A549 (cell line): ENCODE data around the gene DEXI. TPM values are rescaled to one million over a fixed set of nuclear protein-coding genes. Genes with fewer than 3 reads are reported as not detected.

Source experiments
- ATAC-seq, 2 experiments: fragments of 200-7000 bp in 1 of 2; fragments of >200 bp in 1 of 2; cut with Nextera tagmentation in 1 of 2; cut with Tn5 transposase in 1 of 2; 3 replicates each; pipeline versions ENCODE4 v1.8.0 to v1.9.1; 2018 to 2020; ENCODE audit warnings: mild to moderate bottlenecking in 1 of 2, moderate library complexity in 1 of 2
- CTCF ChIA-PET: fragments of 300-600 bp; sonication (Branson Sonifier 250); formaldehyde crosslinking; extraction: SDS; loops from one replicate; lab custom pipeline; 2021; ENCODE audit warnings: antibody characterized with exemption, inconsistent platforms; lab: Yijun Ruan, JAX
- POLR2A ChIA-PET: fragments of 350-600 bp; formaldehyde crosslinking; extraction: SDS; loops from one replicate; lab custom pipeline; 2021; ENCODE audit warnings: antibody characterized with exemption, inconsistent platforms; lab: Yijun Ruan, JAX
- DNase-seq, 2 experiments: peaks; one replicate each; pipeline versions ENCODE4 v3.0.0 to v3.0.0-alpha.2; 2011 to 2016; ENCODE audit warnings: low read depth in 1 of 2, low spot score in 1 of 2
- FAIRE-seq: peaks from 2 replicates; lab custom pipeline; 2011; peaks lifted over from hg19 to GRCh38; lab: Jason Lieb, UNC
- H3K27ac ChIP-seq, 2 experiments: fragments of >200 bp; sonication (Bioruptor Twin); formaldehyde crosslinking; 3 replicates each; pipeline ENCODE4 v1.5.1; 2016 to 2017
- H3K4me1 ChIP-seq: fragments of >200 bp; sonication (Bioruptor Twin); formaldehyde crosslinking; 3 replicates; pipeline ENCODE4 v1.6.1; 2016
- H3K4me2 ChIP-seq: fragments of >200 bp; sonication (Bioruptor Twin); formaldehyde crosslinking; 3 replicates; pipeline ENCODE4 v1.6.1; 2016
- H3K4me3 ChIP-seq: fragments of >200 bp; sonication (Bioruptor Twin); formaldehyde crosslinking; 3 replicates; pipeline ENCODE4 v1.5.1; 2016
- H3K9me3 ChIP-seq: fragments of >200 bp; sonication (Bioruptor Twin); formaldehyde crosslinking; 3 replicates; pipeline ENCODE4 v1.6.1; 2016
- ATOH8 ChIP-seq: fragments of 250-450 bp; sonication (Bioruptor Pico); IDR thresholded peaks from 2 replicates; pipeline ENCODE4 v1.5.0; 2020; ENCODE audit warnings: low read depth, mild to moderate bottlenecking, moderate library complexity
- CBX2 ChIP-seq: fragments of 200-600 bp; sonication (generic); IDR thresholded peaks from 2 replicates; pipeline ENCODE4 v1.6.1; 2016; ENCODE audit warnings: low read depth, mild to moderate bottlenecking, borderline replicate concordance
- CBX8 ChIP-seq: fragments of 200-600 bp; sonication (generic); IDR thresholded peaks from 2 replicates; pipeline ENCODE4 v1.6.1; 2016
- CTCF ChIP-seq: fragments of >200 bp; sonication (Bioruptor Twin); formaldehyde crosslinking; IDR thresholded peaks from 3 replicates; pipeline ENCODE4 v1.5.1; 2016
- E2F6 ChIP-seq: IDR thresholded peaks from 2 replicates; pipeline ENCODE4 v1.6.1; 2012; ENCODE audit warnings: low read depth, borderline replicate concordance
- EHMT2 ChIP-seq: fragments of 200-600 bp; sonication (generic); IDR thresholded peaks from 2 replicates; pipeline ENCODE4 v1.6.1; 2016; ENCODE audit warnings: antibody characterized with exemption, low read depth, mild to moderate bottlenecking, moderate library complexity
- HDAC2 ChIP-seq: fragments of 200-600 bp; sonication (generic); IDR thresholded peaks from 2 replicates; pipeline ENCODE4 v1.6.1; 2016
- HMGXB4 ChIP-seq: fragments of 250-450 bp; sonication (Bioruptor Pico); IDR thresholded peaks from 2 replicates; pipeline ENCODE4 v1.5.0; 2021; ENCODE audit warnings: mild to moderate bottlenecking, moderate library complexity, borderline replicate concordance
- HOXB13 ChIP-seq: fragments of 250-450 bp; sonication (Bioruptor Pico); IDR thresholded peaks from 2 replicates; pipeline ENCODE4 v1.5.0; 2020; ENCODE audit warnings: low read depth, mild to moderate bottlenecking, moderate library complexity
- JUN ChIP-seq, 2 experiments: fragments of >200 bp; sonication (Bioruptor Twin); formaldehyde crosslinking; IDR thresholded peaks; 2 replicates in 1 of 2; 3 replicates in 1 of 2; pipeline ENCODE4 v1.6.1; 2016 to 2017
- KDM5A ChIP-seq: fragments of 200-600 bp; sonication (generic); IDR thresholded peaks from 2 replicates; pipeline ENCODE4 v1.6.1; 2016; ENCODE audit warnings: antibody characterized with exemption, mild to moderate bottlenecking
- MAFK ChIP-seq: fragments of 450-650 bp; IDR thresholded peaks from 2 replicates; pipeline ENCODE4 v1.6.1; 2014; ENCODE audit not compliant: partially characterized antibody
- NFE2L2 ChIP-seq: fragments of 150-350 bp; conservative IDR thresholded peaks from 2 replicates; pipeline ENCODE4 v1.6.1; 2014; ENCODE audit warnings: low read length
- NR3C1 ChIP-seq: fragments of >200 bp; sonication (Bioruptor Twin); formaldehyde crosslinking; IDR thresholded peaks from 3 replicates; pipeline ENCODE4 v1.6.1; 2017
- POLR2AphosphoS2 ChIP-seq: conservative IDR thresholded peaks from 2 replicates; pipeline ENCODE4 v1.6.1; 2012; ENCODE audit warnings: low read length, improper control_type of control experiment, inconsistent platforms
- RAD21 ChIP-seq, 2 experiments: fragments of >200 bp in 1 of 2; sonication (Bioruptor Twin) in 1 of 2; formaldehyde crosslinking in 1 of 2; IDR thresholded peaks in 1 of 2; conservative IDR thresholded peaks in 1 of 2; 2 replicates in 1 of 2; 3 replicates in 1 of 2; pipeline ENCODE4 v1.6.1; 2012 to 2018; ENCODE audit warnings: inconsistent platforms in 1 of 2
- RCOR1 ChIP-seq: fragments of 150-350 bp; IDR thresholded peaks from 2 replicates; pipeline ENCODE4 v1.6.1; 2014; ENCODE audit warnings: antibody characterized with exemption, low read length, low read depth
- RFX5 ChIP-seq: fragments of 450-650 bp; IDR thresholded peaks from 2 replicates; pipeline ENCODE4 v1.7.1; 2014; ENCODE audit warnings: antibody characterized with exemption, mild to moderate bottlenecking, moderate library complexity
- SMC3 ChIP-seq: fragments of >200 bp; sonication (Bioruptor Twin); formaldehyde crosslinking; IDR thresholded peaks from 3 replicates; pipeline ENCODE4 v1.6.1; 2018; ENCODE audit warnings: inconsistent platforms
- SREBF2 ChIP-seq: fragments of 450-650 bp; IDR thresholded peaks from 2 replicates; pipeline ENCODE4 v1.6.1; 2014; ENCODE audit warnings: mild to moderate bottlenecking, moderate library complexity
- TP53 ChIP-seq: fragments of 250-450 bp; sonication (Bioruptor Pico); IDR thresholded peaks from 2 replicates; pipeline ENCODE4 v1.5.0; 2021; ENCODE audit warnings: mild to moderate bottlenecking, moderate library complexity
- ZC3H11A ChIP-seq: fragments of 450-650 bp; IDR thresholded peaks from 2 replicates; pipeline ENCODE4 v1.6.1; 2014; ENCODE audit warnings: antibody characterized with exemption, mild to moderate bottlenecking
- ZFP36 ChIP-seq: fragments of 450-650 bp; IDR thresholded peaks from 2 replicates; pipeline ENCODE4 v1.6.1; 2014; ENCODE audit warnings: borderline replicate concordance; ENCODE audit not compliant: partially characterized antibody
- ZNF302 ChIP-seq: fragments of 250-450 bp; sonication (Bioruptor Pico); IDR thresholded peaks from 2 replicates; pipeline ENCODE4 v1.9.0; 2021; ENCODE audit warnings: inconsistent platforms, mild to moderate bottlenecking, moderate library complexity
- WGBS: methylation state at CpG from one replicate; pipeline ENCODE4 v1.1.6; 2017; ENCODE audit errors: missing lambda C conversion rate; 5-methylcytosine and 5-hydroxymethylcytosine counted together
- polyA plus RNA-seq, 4 experiments: library from polyadenylated mRNA; depleted of rRNA in 3 of 4; stranded (reverse); fragments of >200 nt; fragmentation: RNase III in 1 of 4; extraction: RNeasy Plus Mini Kit Qiagen cat#74134 plus additional on column Dnase treatment in 1 of 4; gene quantifications; 2 replicates in 3 of 4; 3 replicates in 1 of 4; pipeline ENCODE4 v1.2.3, GENCODE V29; 2011 to 2017

Gene DEXI
- polyA plus RNA-seq, 2 of the 4 experiments (the other 2 are of a cell fraction): 22.0 to 34.0 TPM

GRCh38 chr16:10982465-10983150 lies 40.3 kb upstream of the DEXI start:
- DNase-seq: no peak
- 85% methylated on average over 15 of the region's 15 CpGs for WGBS
- no peak overlapping the region for H3K4me3 ChIP-seq
- TF ChIP-seq HMGXB4 (CRISPR knock-in tag) (no peak), NFE2L2 (no peak), SREBF2 (no peak), CBX2 (no peak), POLR2AphosphoS2 (no peak), E2F6 (no peak), JUN (IDR thresholded peaks at IDR 0.05) (no peak)
- H3K4me1 ChIP-seq: no peaks in the 10 kb centered on the region
- no peak overlapping the region for H3K4me2 ChIP-seq
- FAIRE-seq: no peak
- no peak for ATAC-seq
- ChIA-PET POLR2A (interaction anchor here (1.5 kb wide), 1 partner anchor 274 kb away, joined by 8 read pairs; the partner anchor contains the start of gene SOCS1), CTCF (interaction anchor here (0.6 to 5.0 kb wide), 9 partner anchors 11 to 410 kb away, joined by 3 to 27 read pairs (median 4); partner anchors contain the start of gene SOCS1)
- H3K9me3 ChIP-seq: no peaks in the 10 kb centered on the region
- H3K27ac ChIP-seq: no peak overlapping the region

GRCh38 chr16:10981697-10982216 lies 39.5 kb upstream of the DEXI start:
- ChIA-PET CTCF (interaction anchor here (1.0 to 4.3 kb wide), 3 partner anchors 10 to 275 kb away, joined by 3 to 24 read pairs (median 24); partner anchors contain the start of gene SOCS1), POLR2A (no interaction called here)
- H3K27ac ChIP-seq: no peak overlapping the region
- no peaks in the 10 kb centered on the region for H3K9me3 ChIP-seq
- no peak for FAIRE-seq
- no peak for TF ChIP-seq ZNF302 (CRISPR knock-in tag)
- TF ChIP-seq NR3C1: no peak
- no peak for TF ChIP-seq EHMT2
- no peak for TF ChIP-seq ATOH8
- TF ChIP-seq RAD21 (conservative IDR thresholded peaks at IDR 0.05 in 1 of 2, IDR thresholded peaks at IDR 0.05 in 1 of 2): 0 out of 5 replicates have a peak, but pooled peaks of 1 of the 2 experiments have one; percentile 6
- no peak for TF ChIP-seq ZC3H11A
- no peak for TF ChIP-seq MAFK
- no peak for TF ChIP-seq CBX8
- TF ChIP-seq CTCF: peak; percentile 31; the same call in 2 of the 3 replicates
- H3K4me2 ChIP-seq: no peak overlapping the region
- 74% methylated on average over 4 of the region's 4 CpGs for WGBS
- no peaks in the 10 kb centered on the region for H3K4me1 ChIP-seq
- peak; percentile 21 to 53 for DNase-seq
- H3K4me3 ChIP-seq: no peak overlapping the region
- peak; percentile 85 to 93; a peak in 5 of 6 replicates for ATAC-seq

- H3K4me1 ChIP-seq: no peaks in the 10 kb centered on the region
- H3K9me3 ChIP-seq: no peaks in the 10 kb centered on the region
- no peak for ATAC-seq
- ChIA-PET POLR2A (no interaction called here), CTCF (interaction anchor here (0.7 to 1.8 kb wide), 5 partner anchors 9 to 416 kb away, joined by 3 to 11 read pairs (median 5); no protein-coding TSS in a partner anchor)
- H3K4me2 ChIP-seq: no peak overlapping the region
- FAIRE-seq: no peak
- no peak overlapping the region for H3K4me3 ChIP-seq
- DNase-seq: no peak
- 93% methylated on average over 3 of the region's 3 CpGs for WGBS
- no peak overlapping the region for H3K27ac ChIP-seq
- TF ChIP-seq MAFK (no peak), ZFP36 (no peak), ATOH8 (no peak), SREBF2 (no peak), ZNF302 (CRISPR knock-in tag) (no peak), SMC3 (no peak), TP53 (CRISPR knock-in tag) (no peak), E2F6 (no peak), HDAC2 (no peak), KDM5A (no peak), RCOR1 (no peak), RFX5 (no peak), HOXB13 (CRISPR knock-in tag) (no peak)
These were observed 38.5 kb upstream of the DEXI start for GRCh38 chr16:10980813-10981212.
